GM12801 (cell line): ENCODE measurements around the gene BAZ2A.
A peak's percentile ranks its signal among the peaks of the same experiment; 100 is the strongest.

Source experiments
- CTCF ChIP-seq: IDR thresholded peaks from one replicate; pipeline ENCODE4 v1.5.1; 2011; ENCODE audit warnings: control low read depth; ENCODE audit not compliant: insufficient read length; ENCODE audit errors: extremely low read depth

BAZ2A gene

GRCh38 chr12:56599797-56600196, 30.3 kb downstream of the BAZ2A start:
- no peak for TF ChIP-seq CTCF

GRCh38 chr12:56599041-56599440, 31.1 kb downstream of the BAZ2A start:
- TF ChIP-seq CTCF, result no peak

GRCh38 chr12:56596815-56597214, 33.3 kb downstream of the BAZ2A start:
- no peak for TF ChIP-seq CTCF

GRCh38 chr12:56593909-56594621, 36.1 kb downstream of the BAZ2A start:
- peak; percentile 28 for TF ChIP-seq CTCF

GRCh38 chr12:56591961-56592360, 38.2 kb downstream of the BAZ2A start:
- no peak for TF ChIP-seq CTCF

- no peak for TF ChIP-seq CTCF
Observed at GRCh38 chr12:56591126-56591525, 39.0 kb downstream of the BAZ2A start.

- no peak for TF ChIP-seq CTCF
Observed at GRCh38 chr12:56590237-56590830, 39.8 kb downstream of the BAZ2A start.
